Bronchial epithelial cell (primary cell): ENCODE results near the gene VAV2. TPM values are rescaled to one million over a fixed set of nuclear protein-coding genes. Genes with fewer than 3 reads are reported as not detected.

Experiments
- DNase-seq: peaks from one replicate; pipeline ENCODE4 v3.0.0-alpha.2; 2010; ENCODE audit warnings: low read depth
- FAIRE-seq: peaks from 2 replicates; lab custom pipeline; 2011; peaks lifted over from hg19 to GRCh38; lab: Jason Lieb, UNC
- H3K27me3 ChIP-seq: 2 replicates; pipeline ENCODE4 v1.5.1; 2011; ENCODE audit warnings: low read length; ENCODE audit not compliant: control insufficient read depth, insufficient read depth
- H3K36me3 ChIP-seq: 2 replicates; pipeline ENCODE4 v1.5.1; 2011; ENCODE audit warnings: low read length; ENCODE audit not compliant: control insufficient read depth, insufficient read depth
- H3K4me3 ChIP-seq: 2 replicates; pipeline ENCODE4 v1.5.1; 2011; ENCODE audit warnings: mild to moderate bottlenecking, low read depth, low read length, control low read depth
- total RNA-seq: library from RNA; depleted of rRNA; stranded (reverse); fragments of >200 nt; gene quantifications from 2 replicates; pipeline ENCODE4 v1.2.1, GENCODE V29; 2014
- TF ChIP-seq, protein P1 (sequence below): IDR thresholded peaks from 2 replicates; pipeline ENCODE4 v1.5.1; 2011; ENCODE audit warnings: mild to moderate bottlenecking, moderate library complexity, low read length, control low read depth, inconsistent platforms; ENCODE audit not compliant: insufficient read depth, severe bottlenecking

Gene VAV2
- total RNA-seq, 1 donor from 2014 or later, result 46.6 TPM

DNA sequence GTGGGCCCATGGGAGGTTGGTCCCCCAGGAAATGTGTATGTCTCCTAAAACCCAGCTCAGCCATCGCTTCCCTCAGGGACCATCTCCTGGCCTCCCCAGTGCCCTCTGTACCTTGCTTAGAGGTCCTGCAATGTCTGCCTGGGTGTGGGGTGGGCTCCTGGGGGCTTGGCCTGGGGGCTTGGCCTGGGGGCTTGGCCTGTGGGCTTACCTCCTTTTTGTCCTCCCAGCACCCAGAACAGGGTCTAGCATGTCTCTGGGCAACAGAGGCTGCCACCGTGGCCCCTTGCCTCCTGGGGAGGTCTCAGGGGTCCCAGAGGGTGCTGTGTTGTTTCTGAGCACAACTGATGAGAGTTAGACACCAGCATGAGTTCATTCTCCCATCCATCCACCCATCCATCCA, 10.7 kb upstream of the VAV2 start:
- Histone ChIP-seq H3K27me3 (no peaks in the 10 kb centered on the region), H3K36me3 (no peaks in the 10 kb centered on the region), H3K4me3 (no peak overlapping the region)
- DNase-seq, result no peak
- TF ChIP-seq, protein P1, sequence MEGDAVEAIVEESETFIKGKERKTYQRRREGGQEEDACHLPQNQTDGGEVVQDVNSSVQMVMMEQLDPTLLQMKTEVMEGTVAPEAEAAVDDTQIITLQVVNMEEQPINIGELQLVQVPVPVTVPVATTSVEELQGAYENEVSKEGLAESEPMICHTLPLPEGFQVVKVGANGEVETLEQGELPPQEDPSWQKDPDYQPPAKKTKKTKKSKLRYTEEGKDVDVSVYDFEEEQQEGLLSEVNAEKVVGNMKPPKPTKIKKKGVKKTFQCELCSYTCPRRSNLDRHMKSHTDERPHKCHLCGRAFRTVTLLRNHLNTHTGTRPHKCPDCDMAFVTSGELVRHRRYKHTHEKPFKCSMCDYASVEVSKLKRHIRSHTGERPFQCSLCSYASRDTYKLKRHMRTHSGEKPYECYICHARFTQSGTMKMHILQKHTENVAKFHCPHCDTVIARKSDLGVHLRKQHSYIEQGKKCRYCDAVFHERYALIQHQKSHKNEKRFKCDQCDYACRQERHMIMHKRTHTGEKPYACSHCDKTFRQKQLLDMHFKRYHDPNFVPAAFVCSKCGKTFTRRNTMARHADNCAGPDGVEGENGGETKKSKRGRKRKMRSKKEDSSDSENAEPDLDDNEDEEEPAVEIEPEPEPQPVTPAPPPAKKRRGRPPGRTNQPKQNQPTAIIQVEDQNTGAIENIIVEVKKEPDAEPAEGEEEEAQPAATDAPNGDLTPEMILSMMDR, result no peak
- FAIRE-seq, result no peak

DNA sequence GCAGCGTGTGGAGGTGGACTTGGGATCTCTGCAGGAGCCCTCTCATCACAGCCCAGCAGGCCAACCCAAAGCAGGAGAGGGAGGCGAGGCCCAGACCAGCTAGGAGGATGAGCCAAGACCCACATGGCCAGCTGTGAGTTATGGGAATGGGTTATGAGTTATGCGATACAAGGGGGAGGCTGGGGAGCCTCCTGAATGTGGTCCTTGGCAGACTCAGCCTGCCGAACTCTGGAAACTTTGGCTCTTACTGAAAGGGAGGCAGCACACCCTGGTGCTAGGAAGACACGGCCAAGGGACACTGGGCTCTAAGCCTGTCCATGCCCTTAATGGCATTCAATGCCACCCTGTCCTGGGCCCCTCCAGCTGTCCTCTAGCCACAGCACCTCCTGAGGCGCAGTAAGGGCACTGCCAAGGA, 7.7 kb upstream of the VAV2 start:
- DNase-seq (no peak), FAIRE-seq (no peak)
- Histone ChIP-seq H3K27me3 (no peaks in the 10 kb centered on the region), H3K36me3 (no peaks in the 10 kb centered on the region), H3K4me3 (no peak overlapping the region)
- TF ChIP-seq, protein P1, result no peak

DNA sequence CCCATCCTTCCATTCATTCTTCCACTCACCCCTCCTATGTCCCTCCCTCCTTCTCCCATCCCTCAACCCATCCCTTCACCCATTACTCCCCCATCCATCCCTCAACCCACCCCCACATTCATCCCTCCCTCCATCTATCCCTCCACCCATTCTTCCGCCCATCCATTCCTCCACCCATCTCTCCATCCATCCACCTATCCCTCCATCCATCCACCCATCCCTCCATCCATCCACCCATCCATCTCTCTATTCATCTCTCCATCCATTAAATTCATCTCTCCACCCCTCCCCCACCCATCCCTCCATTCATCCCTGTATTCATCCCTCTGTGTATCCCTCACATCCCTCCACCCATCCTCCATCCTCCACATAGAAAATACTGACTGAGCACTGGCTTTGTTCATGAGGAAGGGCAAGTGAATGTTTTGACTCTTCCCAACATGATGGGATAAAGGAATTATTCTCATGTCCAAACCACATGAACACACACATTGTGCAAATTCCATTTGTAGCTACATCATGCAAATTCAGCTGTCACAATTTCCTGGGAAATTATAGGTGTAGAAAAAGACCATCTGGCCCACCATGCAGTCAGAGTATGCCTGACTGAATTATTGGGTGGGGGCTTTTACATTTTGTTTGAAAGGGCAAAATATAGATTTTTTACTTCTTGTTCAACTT, 6.9 kb upstream of the VAV2 start:
- no peaks in the 10 kb centered on the region for H3K27me3 ChIP-seq
- DNase-seq, result no peak
- no peaks in the 10 kb centered on the region for H3K36me3 ChIP-seq
- H3K4me3 ChIP-seq, result no peak overlapping the region
- FAIRE-seq, result no peak
- TF ChIP-seq, protein P1, result no peak

DNA sequence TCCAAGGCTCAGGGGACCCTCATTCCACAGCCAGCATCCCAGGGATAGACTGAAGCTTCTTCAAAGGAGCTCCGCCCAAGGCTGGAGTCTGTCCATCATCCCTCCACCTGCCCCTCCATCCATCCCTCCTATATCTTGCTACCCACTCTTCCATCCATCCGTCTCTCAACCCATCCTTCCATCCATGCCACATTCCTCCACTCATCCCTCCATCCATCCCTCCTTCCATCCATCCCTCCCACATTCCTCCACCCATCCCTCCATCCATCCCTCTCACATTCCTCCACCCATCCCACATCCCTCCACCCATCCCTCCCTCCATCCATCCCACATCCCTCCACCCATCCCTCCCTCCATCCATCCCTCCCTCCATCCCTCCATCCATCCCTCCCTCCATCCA, 5.5 kb upstream of the VAV2 start:
- TF ChIP-seq, protein P1, result no peak
- H3K36me3 ChIP-seq, result no peaks in the 10 kb centered on the region
- no peak overlapping the region for H3K4me3 ChIP-seq
- no peak for FAIRE-seq
- no peak for DNase-seq
- no peaks in the 10 kb centered on the region for H3K27me3 ChIP-seq

DNA sequence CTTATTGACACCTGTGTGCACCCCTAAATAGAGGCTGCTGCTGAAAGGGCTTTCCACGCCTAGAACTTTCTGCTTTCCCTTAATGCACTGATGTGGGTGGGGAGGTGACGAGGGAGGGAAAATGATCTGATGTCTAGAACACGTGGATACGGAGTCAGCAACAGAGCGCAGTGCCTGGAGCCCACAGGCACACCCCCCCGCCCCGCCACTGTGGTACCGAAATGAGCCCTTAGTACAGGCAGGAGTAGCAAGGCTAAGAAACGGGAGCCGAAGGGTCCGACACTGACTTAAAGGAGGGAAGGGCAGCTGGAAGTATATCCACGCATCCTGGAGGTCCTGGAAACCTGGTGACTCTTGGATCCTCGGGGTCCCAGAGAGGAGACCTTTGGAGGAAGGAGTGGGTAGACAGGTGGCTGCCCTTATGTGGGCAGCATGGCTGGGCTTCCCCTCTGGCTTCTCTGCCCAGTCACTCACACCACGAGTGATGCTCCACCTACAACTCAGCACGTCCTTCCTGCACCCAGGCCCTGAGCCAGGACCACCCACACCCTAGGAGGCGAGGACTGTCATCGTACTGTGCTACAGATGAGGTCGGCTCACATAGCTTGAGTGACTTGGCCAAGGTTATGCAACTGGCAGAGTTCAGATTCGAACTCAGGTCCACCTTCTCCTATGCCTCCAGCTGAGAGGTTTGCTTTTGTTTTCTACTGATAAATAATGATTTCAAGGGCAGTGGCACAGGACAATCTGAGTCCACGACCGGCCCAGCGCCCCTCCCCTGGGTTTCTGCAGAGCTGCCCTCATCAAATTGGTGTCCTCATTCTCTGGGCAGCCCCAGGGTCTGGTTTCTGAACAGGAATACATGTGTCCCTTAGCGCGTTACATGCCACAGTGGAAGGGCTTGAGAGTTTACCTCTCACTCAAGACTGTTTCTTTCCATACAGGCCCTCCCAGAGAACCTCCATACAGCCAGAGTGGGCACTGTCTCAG, 4.7 kb upstream of the VAV2 start:
- Histone ChIP-seq H3K36me3 (no peaks in the 10 kb centered on the region), H3K27me3 (no peaks in the 10 kb centered on the region), H3K4me3 (no peak overlapping the region)
- TF ChIP-seq, protein P1, result no peak
- DNase-seq (no peak), FAIRE-seq (no peak)
